ENCODE results near the gene CDHR1. TPM values are rescaled to one million over a fixed set of nuclear protein-coding genes. Genes with fewer than 3 reads are reported as not detected.

CDHR1 gene
- polyA plus RNA-seq, 1 of the 3 experiments (the other 2 are of a cell fraction) = 0.02 TPM

- Histone ChIP-seq H3K27ac (ENCODE audit: low read depth in 2 of 2, low read length in 1 of 2) (no peak overlapping the region), H3K9ac (no peak overlapping the region), H3F3A (replicated peaks; ENCODE audit: insufficient read depth) (no peaks in the 10 kb centered on the region), H3K9me2 (no peaks in the 10 kb centered on the region), H3K4me1 (ENCODE audit: control insufficient read depth in 1 of 2, insufficient read depth in 2 of 2, low read depth in 1 of 2, low read length in 1 of 2) (peaks cover 0 to 11% of the 10 kb centered on the region in 2 experiments; a peak in 1 of 4 replicates), H3K36me3 (replicated peaks in 1 of 2; ENCODE audit: control insufficient read depth in 1 of 2, insufficient read depth in 2 of 2, low read length in 1 of 2) (no peaks in the 10 kb centered on the region), H3K79me2 (ENCODE audit: insufficient read depth) (no peaks in the 10 kb centered on the region), H3K9me3 (no peaks in the 10 kb centered on the region), H3K4me2 (no peak overlapping the region), H4K20me1 (ENCODE audit: insufficient read depth) (no peaks in the 10 kb centered on the region), H3K27me3 (ENCODE audit: insufficient read depth) (no peaks in the 10 kb centered on the region), H2AFZ (ENCODE audit: low read depth) (no peak overlapping the region), H3K4me3 (ENCODE audit: low read depth in 2 of 2, low read length in 1 of 2) (peak overlapping the region in 1 of 2 experiments; percentile 42; a peak in 1 of 4 replicates)
- TF ChIP-seq MAX (IDR thresholded peaks at IDR 0.05; ENCODE audit: low read depth) (no peak), CHD2 (IDR thresholded peaks at IDR 0.05; ENCODE audit: low read length, partially characterized antibody) (no peak), POLR2AphosphoS5 (IDR thresholded peaks at IDR 0.05; ENCODE audit: low read depth, low read length) (no peak)
- TF ChIP-seq, protein P1, sequence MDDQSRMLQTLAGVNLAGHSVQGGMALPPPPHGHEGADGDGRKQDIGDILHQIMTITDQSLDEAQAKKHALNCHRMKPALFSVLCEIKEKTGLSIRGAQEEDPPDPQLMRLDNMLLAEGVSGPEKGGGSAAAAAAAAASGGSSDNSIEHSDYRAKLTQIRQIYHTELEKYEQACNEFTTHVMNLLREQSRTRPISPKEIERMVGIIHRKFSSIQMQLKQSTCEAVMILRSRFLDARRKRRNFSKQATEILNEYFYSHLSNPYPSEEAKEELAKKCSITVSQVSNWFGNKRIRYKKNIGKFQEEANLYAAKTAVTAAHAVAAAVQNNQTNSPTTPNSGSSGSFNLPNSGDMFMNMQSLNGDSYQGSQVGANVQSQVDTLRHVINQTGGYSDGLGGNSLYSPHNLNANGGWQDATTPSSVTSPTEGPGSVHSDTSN (IDR thresholded peaks at IDR 0.05) = no peak
- TF ChIP-seq, protein P2, sequence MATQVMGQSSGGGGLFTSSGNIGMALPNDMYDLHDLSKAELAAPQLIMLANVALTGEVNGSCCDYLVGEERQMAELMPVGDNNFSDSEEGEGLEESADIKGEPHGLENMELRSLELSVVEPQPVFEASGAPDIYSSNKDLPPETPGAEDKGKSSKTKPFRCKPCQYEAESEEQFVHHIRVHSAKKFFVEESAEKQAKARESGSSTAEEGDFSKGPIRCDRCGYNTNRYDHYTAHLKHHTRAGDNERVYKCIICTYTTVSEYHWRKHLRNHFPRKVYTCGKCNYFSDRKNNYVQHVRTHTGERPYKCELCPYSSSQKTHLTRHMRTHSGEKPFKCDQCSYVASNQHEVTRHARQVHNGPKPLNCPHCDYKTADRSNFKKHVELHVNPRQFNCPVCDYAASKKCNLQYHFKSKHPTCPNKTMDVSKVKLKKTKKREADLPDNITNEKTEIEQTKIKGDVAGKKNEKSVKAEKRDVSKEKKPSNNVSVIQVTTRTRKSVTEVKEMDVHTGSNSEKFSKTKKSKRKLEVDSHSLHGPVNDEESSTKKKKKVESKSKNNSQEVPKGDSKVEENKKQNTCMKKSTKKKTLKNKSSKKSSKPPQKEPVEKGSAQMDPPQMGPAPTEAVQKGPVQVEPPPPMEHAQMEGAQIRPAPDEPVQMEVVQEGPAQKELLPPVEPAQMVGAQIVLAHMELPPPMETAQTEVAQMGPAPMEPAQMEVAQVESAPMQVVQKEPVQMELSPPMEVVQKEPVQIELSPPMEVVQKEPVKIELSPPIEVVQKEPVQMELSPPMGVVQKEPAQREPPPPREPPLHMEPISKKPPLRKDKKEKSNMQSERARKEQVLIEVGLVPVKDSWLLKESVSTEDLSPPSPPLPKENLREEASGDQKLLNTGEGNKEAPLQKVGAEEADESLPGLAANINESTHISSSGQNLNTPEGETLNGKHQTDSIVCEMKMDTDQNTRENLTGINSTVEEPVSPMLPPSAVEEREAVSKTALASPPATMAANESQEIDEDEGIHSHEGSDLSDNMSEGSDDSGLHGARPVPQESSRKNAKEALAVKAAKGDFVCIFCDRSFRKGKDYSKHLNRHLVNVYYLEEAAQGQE (IDR thresholded peaks at IDR 0.05; ENCODE audit: low read depth, low read length) = no peak
- WGBS (ENCODE audit: low lambda C conversion rate) = 83% methylated on average over 16 of the region's 43 CpGs
- POLR2A ChIA-PET = no interaction called here
- CTCF ChIA-PET = interaction anchor here (0.7 to 5.7 kb wide), 5 partner anchors 10 to 47 kb away, joined by 3 to 34 read pairs (median 4); no protein-coding TSS in a partner anchor
- DNase-seq = peak; percentile 47
These were observed 900 bp downstream of the CDHR1 start for GRCh38 chr10:84195044-84195830.

GRCh38 chr10:84196083-84196482 lies 1.7 kb downstream of the CDHR1 start:
- POLR2A ChIA-PET = no interaction called here

More at GRCh38 chr10:84196083-84196482, 1.7 kb downstream of the CDHR1 start:
- Histone ChIP-seq H3K9ac (no peak overlapping the region), H3K4me2 (no peak overlapping the region), H3F3A (replicated peaks; ENCODE audit: insufficient read depth) (no peaks in the 10 kb centered on the region), H3K79me2 (ENCODE audit: insufficient read depth) (no peaks in the 10 kb centered on the region), H3K4me1 (ENCODE audit: control insufficient read depth in 1 of 2, insufficient read depth in 2 of 2, low read depth in 1 of 2, low read length in 1 of 2) (peaks cover 0 to 11% of the 10 kb centered on the region in 2 experiments; a peak in 1 of 4 replicates), H3K4me3 (ENCODE audit: low read depth in 2 of 2, low read length in 1 of 2) (no peak overlapping the region), H3K27me3 (ENCODE audit: insufficient read depth) (no peaks in the 10 kb centered on the region), H3K9me3 (no peaks in the 10 kb centered on the region), H4K20me1 (ENCODE audit: insufficient read depth) (no peaks in the 10 kb centered on the region), H2AFZ (ENCODE audit: low read depth) (no peak overlapping the region), H3K36me3 (replicated peaks in 1 of 2; ENCODE audit: control insufficient read depth in 1 of 2, insufficient read depth in 2 of 2, low read length in 1 of 2) (no peaks in the 10 kb centered on the region), H3K9me2 (no peaks in the 10 kb centered on the region), H3K27ac (ENCODE audit: low read depth in 2 of 2, low read length in 1 of 2) (no peak overlapping the region)
- CTCF ChIA-PET = interaction anchor here (5.7 kb wide), 1 partner anchor 9 kb away, joined by 34 read pairs; no protein-coding TSS in a partner anchor
- WGBS (ENCODE audit: low lambda C conversion rate) = 38% methylated on average over 4 of the region's 4 CpGs
- DNase-seq = no peak
- TF ChIP-seq GATA2 (CRISPR knock-in tag; IDR thresholded peaks at IDR 0.05) (no peak), MXI1 (IDR thresholded peaks at IDR 0.05; ENCODE audit: low read depth, low read length) (no peak), USF1 (IDR thresholded peaks at IDR 0.05; ENCODE audit: borderline replicate concordance, low read depth) (no peak), NFIC (IDR thresholded peaks at IDR 0.05; ENCODE audit: borderline replicate concordance) (no peak), RXRA (IDR thresholded peaks at IDR 0.05; ENCODE audit: borderline replicate concordance, low read depth) (no peak), FOSL2 (IDR thresholded peaks at IDR 0.05; ENCODE audit: borderline replicate concordance, low read depth) (no peak)

All from SK-N-SH (cell line).